GM18499 (cell line): ENCODE measurements around the gene CHCHD1.
"Not testable (repeated sequence)": the region's sequence is repeated elsewhere in the genome, so short reads cannot be mapped to it uniquely, and the experiment has no call there.

ENCODE experiments used
- ATAC-seq: cut with Tn5 transposase; IDR thresholded peaks from one replicate; pipeline ENCODE4 v1.9.1; 2021; ENCODE audit warnings: moderate number of reproducible peaks; ENCODE audit not compliant: insufficient read depth, unreplicated experiment

CHCHD1 gene

DNA sequence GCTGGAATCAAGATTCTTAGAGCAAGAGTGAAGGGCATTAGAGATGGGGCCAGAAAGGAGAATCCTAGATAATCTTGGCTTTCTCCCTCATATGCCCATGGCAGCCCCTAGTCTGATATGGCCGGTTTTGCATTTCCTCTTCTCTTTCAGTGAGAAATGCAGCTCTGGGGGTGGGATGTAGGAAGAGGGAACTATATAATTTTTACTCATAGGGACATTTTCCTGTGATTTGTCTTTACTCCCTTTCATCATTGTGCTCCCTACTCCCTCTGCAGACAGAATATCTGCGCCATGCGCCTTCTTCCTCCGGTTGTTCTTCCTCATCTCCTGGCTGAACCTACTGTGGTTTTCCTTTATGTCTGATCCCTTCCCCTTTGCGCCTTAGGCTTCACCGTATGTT is 16.8 kb upstream of the CHCHD1 start:
- ATAC-seq = no peak

DNA sequence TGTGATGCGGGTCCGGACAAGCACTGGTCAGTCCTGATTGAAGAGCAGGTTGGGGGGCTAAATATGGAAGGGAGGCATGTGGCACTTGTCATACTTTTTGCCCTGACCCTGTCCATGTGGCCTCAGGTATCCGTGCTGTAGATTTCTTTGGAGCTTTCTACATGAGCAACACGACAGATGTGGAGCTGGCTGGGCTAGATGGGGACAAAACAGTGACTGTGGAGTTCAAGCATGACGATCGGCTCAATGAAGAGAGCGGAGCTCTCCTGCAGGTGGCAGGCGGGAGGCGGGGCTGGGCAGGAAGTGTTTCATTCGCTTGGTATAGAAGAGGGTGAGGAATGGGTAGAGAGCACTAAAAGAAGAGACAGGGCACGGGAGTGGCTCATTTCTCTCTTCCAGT is 13.0 kb upstream of the CHCHD1 start:
- no peak for ATAC-seq

- ATAC-seq = no peak
Observed at GRCh38 chr10:73769396-73769795, 12.5 kb upstream of the CHCHD1 start.

DNA sequence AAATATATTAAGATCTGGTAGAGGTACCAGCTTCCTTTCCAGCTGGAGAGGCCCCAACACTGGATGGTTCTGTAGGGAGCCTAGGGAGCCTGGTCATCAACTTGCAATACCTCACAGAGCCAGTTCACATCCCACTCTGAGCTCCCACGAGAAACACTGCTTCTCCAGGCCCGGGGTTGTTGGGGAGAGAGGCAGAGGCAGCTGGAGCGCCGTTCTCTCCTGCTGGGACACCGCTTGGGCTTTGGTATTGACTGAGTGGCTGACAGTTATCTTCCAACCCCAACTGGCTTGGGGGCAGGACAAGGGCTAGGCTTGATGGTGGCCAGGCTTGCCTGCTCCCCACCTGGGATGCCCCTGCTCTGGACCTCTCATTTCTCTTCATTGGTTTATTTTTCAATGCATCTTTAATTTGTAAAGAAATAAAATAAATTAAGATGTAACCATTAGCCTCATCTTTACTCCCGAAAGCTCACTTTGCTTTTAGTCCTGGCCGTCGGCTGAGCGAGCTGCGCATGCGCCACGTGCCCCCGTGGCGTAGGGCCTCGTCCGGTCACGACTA is 10.0 kb upstream of the CHCHD1 start:
- ATAC-seq = peak; percentile 23

DNA sequence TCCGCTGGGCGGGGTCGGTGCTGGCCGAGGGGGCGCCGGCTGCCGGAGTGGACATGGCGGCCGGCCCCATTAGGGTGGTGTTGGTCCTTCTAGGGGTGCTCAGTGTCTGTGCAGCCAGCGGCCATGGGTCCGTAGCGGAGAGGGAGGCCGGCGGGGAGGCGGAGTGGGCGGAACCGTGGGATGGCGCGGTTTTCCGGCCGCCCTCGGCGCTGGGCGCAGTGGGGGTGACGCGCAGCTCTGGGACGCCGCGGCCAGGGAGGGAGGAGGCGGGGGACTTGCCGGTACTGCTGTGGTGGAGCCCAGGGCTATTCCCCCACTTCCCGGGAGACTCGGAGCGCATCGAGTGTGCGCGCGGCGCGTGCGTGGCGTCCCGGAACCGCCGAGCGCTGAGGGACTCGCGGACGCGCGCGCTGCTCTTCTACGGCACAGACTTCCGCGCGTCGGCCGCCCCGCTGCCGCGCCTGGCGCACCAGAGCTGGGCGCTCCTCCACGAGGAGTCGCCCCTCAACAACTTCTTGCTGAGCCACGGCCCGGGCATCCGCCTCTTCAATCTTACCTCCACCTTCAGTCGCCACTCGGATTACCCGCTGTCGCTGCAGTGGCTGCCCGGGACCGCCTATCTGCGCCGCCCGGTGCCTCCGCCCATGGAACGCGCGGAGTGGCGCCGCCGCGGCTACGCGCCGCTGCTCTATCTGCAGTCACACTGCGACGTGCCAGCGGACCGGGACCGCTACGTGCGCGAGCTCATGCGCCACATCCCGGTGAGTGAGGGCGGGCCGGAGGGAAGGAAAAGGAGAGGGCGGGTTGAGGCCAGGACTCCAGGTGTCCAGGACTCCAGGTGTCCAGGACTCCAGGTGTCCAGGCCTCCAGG is 9.3 kb upstream of the CHCHD1 start:
- peak; percentile 32 for ATAC-seq

DNA sequence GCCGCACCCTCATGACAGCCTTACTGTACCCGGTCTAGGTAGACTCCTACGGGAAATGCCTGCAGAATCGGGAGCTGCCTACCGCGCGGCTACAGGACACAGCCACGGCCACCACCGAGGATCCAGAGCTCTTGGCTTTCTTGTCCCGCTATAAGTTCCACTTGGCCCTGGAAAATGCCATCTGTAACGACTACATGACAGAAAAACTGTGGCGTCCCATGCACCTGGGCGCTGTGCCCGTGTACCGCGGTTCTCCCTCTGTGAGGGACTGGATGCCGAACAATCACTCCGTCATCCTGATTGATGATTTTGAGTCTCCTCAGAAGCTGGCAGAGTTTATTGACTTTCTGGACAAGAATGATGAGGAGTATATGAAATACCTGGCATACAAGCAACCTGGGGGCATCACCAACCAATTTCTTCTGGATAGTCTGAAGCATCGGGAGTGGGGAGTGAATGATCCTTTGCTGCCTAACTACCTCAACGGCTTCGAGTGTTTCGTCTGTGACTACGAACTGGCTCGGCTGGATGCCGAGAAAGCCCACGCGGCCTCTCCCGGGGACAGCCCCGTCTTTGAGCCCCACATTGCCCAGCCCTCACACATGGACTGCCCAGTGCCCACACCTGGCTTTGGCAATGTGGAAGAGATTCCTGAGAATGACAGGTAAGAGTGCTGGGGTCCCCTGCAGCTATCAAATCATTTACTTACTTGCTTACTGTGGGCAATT is 8.5 kb upstream of the CHCHD1 start:
- no peak for ATAC-seq

- no peak for ATAC-seq
Observed at GRCh38 chr10:73774637-73775036, 7.2 kb upstream of the CHCHD1 start.

- ATAC-seq = no peak
Observed at GRCh38 chr10:73779018-73779417, 2.8 kb upstream of the CHCHD1 start.

GRCh38 chr10:73779539-73780197 is 2.2 kb upstream of the CHCHD1 start:
- ATAC-seq = no peak

DNA sequence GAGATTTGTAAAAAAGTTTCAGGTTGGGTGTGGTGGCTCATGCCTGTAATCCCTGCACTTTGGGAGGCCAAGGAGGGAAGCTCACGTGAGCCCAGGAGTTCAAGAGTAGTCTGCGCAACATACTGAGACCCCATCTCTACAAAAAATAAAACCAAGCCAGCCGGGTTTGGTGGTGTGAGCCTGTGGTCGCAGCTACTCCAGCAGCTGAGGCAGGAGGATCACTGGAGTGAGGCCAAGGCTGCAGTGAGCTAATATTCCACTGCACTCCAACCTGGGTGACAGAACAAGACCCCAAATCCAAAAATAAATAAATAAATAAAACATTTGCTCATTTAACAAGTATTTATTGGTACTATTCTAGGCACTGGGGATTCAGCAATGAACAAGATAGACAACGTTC is 1.5 kb upstream of the CHCHD1 start:
- ATAC-seq = no peak

- no peak for ATAC-seq
Observed at GRCh38 chr10:73780966-73781365, 882 bp upstream of the CHCHD1 start.

DNA sequence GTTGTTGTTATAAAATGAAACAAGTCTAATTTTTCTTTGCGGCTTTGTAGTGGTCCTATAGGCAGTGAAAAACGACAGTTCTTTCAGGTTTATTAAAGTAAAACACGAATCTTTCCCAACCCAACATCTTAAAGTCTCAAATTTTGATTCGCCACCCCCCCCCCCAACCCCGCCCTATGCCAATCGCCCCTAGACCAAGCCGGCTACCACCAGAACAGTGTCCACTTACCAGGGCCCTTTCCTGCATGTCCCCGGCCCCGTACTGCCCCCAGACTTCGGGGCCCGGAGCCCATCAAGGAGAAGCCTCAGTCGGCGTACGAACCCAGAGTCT is 335 bp upstream of the CHCHD1 start:
- no peak for ATAC-seq

- no peak for ATAC-seq
Observed at GRCh38 chr10:73782749-73783085, 869 bp downstream of the CHCHD1 start.

- peak; percentile 59 for ATAC-seq
Observed at GRCh38 chr10:73785211-73785720, 3.4 kb downstream of the CHCHD1 start, which contains the start of gene ZSWIM8. TSS of gene ZSWIM8 (plus strand) at chr10:73785606. CDS start at chr10:73785879, 273 bp downstream.

- peak; percentile 9 for ATAC-seq
Observed at GRCh38 chr10:73785721-73786511, 4.1 kb downstream of the CHCHD1 start.

- ATAC-seq = no peak
Observed at GRCh38 chr10:73786512-73786885, 4.7 kb downstream of the CHCHD1 start.

- not testable (repeated sequence) for ATAC-seq
Observed at GRCh38 chr10:73787031-73787800, 5.4 kb downstream of the CHCHD1 start.

GRCh38 chr10:73788864-73789658 is 7.2 kb downstream of the CHCHD1 start:
- no peak for ATAC-seq
